PC-9 (cell line): Measurements from ENCODE around the gene SMPD1.

ENCODE experiments used
- CTCF ChIP-seq: fragments of 200-600 bp; sonication (generic); conservative IDR thresholded peaks from 2 replicates; pipeline ENCODE4 v1.6.1; 2017; ENCODE audit warnings: mixed run types, antibody characterized with exemption, mild to moderate bottlenecking, moderate library complexity
- EZH2 ChIP-seq: fragments of 200-600 bp; sonication (generic); IDR thresholded peaks from 2 replicates; pipeline ENCODE4 v1.8.0; 2017; ENCODE audit warnings: antibody characterized with exemption, low read depth

- no peak for TF ChIP-seq EZH2
- TF ChIP-seq CTCF, result no peak
Measured at GRCh38 chr11:6395470-6396060, 5.3 kb downstream of the SMPD1 start.
